Caki2 (cell line): Measurements from ENCODE around the gene ZCCHC8. TPM values are rescaled to one million over a fixed set of nuclear protein-coding genes. Genes with fewer than 3 reads are reported as not detected.
A peak's percentile ranks its signal among the peaks of the same experiment; 100 is the strongest.
"Not testable (repeated sequence)": the region's sequence is repeated elsewhere in the genome, so short reads cannot be mapped to it uniquely, and the experiment has no call there.

ENCODE experiments used
- DNase-seq: peaks from one replicate; pipeline ENCODE4 v3.0.0-alpha.2; 2015; ENCODE audit warnings: low read depth
- in situ Hi-C: cut with HindIII; loops from 2 replicates; pipeline ENCODE4 v1.10.0; 2016; ENCODE audit warnings: low sequenced_read_pairs, low pct_unique_long_range_greater_than_20kb, mixed read lengths
- total RNA-seq: library from RNA; depleted of rRNA; stranded (reverse); fragments of >200 nt; shearing (Covaris generic); gene quantifications from 2 replicates; pipeline ENCODE4 v1.2.3, GENCODE V29; 2014; ENCODE audit warnings: low replicate concordance

Gene ZCCHC8
- total RNA-seq, 1 experiment from 2014 or later = 12.9 TPM

DNA sequence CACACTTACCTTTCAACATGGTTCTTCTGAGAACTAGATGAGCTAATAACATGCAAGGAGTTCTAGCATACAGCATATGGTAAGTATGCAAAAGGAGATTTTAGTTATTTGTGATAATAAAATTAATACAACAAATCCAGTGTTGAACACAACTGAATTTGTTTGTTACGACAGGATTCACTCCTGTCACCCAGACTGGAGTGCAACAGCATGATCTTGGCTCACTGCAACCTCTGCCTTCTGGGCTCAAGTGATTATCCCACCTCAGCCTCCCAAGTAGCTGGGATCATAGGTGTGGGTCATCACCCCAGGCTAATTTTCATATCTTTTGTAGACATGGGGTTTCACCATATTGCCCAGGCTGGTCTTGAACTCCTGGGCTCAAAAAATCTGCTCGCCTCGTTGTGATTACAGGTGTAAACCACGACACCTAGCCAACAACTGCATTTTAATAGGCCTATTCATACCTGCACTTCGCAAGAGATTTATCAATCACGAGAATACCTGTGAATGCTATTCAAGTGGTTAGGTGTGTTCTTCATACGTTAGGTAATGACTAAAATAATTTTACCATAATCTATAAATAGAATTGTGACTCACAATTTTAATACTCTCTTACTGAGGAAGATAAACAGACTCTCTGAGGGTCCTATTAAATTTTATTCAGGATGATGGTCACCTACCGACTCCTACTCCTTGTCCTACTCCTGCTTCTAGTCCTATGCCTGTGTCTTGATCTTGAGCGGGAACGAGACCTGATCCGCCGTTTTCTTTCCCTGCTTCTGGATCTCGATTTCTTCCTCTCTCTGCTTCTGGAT is 16.0 kb upstream of the ZCCHC8 start:
- in situ Hi-C loops = no loop called here
- DNase-seq = no peak

GRCh38 chr12:122515275-122515674 is 14.5 kb upstream of the ZCCHC8 start:
- no peak for DNase-seq
- in situ Hi-C loops = no loop called here

GRCh38 chr12:122513660-122514059 is 12.9 kb upstream of the ZCCHC8 start:
- DNase-seq = no peak
- in situ Hi-C loops = no loop called here

DNA sequence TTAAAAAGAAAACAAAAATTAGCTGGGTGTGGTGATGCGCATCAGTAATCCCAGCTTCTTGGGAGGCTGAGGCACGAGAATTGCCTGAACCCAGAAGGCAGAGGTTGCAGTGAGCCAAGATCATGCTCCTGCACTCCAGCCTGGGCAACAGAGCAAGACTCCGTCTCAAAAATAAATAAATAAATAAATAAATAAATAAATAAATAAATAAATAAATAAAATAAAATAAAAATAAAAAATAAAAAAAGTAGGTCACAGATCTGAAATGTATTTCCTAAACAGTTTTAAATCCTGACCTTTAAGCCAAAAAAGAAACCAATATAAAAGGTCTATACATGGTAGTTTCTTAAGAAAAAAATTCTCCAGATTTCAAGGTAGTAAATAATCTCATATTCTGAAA is 12.3 kb upstream of the ZCCHC8 start:
- in situ Hi-C loops, DNase-seq: not testable (repeated sequence)

GRCh38 chr12:122508163-122508562 is 7.4 kb upstream of the ZCCHC8 start:
- no peak for DNase-seq
- in situ Hi-C loops = no loop called here

GRCh38 chr12:122506393-122506938 is 5.7 kb upstream of the ZCCHC8 start:
- in situ Hi-C loops = no loop called here
- no peak for DNase-seq

DNA sequence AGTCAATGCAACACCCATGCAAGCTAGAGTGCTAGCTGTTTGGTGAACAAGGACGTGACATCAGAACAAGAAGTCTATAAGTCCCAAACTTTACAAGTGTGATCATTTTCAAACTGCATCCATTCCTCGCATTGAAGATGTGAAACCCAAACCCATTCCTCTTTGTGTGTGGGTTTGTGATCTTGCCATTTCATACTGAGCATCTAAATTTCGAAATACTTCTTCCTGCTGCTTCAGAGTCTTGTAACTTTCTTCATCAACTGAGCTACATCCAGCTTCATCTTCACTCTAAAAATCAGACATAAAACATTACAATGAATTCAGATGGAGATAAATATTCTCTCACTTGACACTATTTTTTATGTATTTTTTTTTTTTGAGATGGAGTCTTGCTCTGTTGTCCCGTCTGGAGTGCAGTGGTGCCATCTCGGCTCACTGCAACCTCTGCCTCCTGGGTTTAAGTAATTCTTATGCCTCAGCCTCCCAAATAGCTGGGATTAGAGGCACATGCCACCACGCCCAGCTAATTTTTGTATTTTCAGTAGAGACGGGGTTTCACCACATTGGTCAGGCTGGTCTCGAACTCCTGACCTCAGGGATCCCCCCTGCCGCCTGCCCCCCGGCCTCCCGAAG is 4.8 kb upstream of the ZCCHC8 start:
- no peak for DNase-seq
- in situ Hi-C loops = no loop called here

DNA sequence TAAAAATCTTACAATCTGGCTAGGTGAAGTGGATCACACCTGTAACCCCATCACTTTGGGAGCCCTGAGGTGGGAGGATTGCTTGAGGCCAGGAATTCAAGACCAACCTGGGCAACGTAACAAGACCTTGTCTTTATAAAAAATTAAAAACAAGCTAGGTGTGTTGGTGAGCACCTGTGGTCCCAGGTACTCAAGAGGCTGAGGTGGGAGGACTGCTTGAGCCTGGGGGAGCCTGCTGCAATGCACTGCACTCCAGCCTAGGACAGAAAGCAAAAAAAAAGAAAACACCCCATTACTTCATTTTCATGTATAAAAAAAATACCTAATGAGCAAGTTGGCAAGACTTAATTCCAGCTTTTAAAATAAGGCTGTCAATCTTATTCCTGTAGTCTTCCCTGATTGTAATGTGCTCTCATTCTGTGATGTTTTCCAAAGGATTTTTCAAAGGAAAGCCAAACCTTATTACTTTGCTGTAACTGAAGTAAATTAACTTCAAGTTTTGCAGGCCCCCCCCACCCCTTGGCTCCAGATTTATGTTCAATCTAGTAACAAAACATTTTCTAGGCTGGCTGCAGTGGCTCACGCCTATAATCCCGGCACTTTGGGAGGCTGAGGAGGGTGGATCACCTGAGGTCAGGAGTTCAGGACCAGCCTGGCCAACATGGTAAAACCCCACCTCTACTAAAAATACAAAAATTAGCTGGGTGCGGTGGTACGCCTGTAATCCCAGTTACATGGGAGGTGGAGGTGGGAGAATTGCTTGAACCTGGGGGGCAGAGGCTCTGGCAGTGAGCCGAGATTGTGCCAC is 3.3 kb upstream of the ZCCHC8 start:
- no peak for DNase-seq
- in situ Hi-C loops = no loop called here

DNA sequence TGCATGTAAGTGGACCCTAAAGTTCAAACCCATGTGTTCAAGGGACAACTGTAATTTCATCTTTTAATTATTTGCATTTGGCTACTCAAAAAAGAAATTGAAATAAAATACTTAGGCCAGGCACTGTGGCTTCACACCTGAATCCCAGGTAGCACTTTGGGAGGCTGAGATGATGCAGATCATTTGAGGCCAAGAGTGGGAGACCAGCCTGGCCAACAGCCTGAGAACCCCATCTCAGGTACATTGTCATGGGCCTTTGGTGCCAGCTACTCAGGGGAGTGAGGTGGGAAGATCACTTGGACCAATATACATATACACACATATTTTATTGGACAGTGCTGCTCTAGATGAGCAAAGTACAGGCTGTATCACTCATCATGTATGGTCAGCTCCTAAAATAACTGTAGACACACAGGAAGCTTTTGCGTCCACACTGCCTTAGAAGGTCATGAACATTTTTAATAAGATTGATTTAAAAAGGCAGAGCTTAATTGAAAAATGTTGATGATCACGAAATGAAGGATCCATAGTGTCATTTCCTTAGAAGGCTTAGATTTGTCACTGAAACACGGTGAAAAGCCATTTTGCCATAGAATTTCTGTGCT is 2.5 kb upstream of the ZCCHC8 start:
- DNase-seq = no peak
- in situ Hi-C loops = no loop called here

DNA sequence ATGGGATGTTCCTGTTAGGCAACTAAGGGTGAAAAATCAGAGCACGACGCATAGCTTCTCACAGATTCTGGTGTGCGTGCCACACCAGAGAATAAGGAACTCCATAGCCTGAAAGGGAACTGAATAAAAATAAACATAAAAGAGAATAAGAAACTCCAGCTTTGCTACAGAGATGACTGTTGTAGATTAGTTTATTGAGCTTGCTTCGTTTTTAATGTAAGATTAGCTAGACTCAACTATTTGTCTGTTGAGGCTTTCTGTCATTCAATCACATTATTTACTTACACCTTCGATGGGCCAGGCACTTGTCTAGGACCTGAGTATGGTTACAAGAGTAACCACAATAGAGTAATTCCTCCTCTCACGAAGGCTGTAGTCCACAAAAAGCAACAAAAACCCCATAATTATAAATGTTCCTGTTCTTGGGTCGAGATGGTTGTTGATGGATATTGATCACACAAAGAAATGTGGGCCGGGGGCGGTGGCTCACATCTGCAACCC is 807 bp upstream of the ZCCHC8 start:
- no peak for DNase-seq
- in situ Hi-C loops = no loop called here

DNA sequence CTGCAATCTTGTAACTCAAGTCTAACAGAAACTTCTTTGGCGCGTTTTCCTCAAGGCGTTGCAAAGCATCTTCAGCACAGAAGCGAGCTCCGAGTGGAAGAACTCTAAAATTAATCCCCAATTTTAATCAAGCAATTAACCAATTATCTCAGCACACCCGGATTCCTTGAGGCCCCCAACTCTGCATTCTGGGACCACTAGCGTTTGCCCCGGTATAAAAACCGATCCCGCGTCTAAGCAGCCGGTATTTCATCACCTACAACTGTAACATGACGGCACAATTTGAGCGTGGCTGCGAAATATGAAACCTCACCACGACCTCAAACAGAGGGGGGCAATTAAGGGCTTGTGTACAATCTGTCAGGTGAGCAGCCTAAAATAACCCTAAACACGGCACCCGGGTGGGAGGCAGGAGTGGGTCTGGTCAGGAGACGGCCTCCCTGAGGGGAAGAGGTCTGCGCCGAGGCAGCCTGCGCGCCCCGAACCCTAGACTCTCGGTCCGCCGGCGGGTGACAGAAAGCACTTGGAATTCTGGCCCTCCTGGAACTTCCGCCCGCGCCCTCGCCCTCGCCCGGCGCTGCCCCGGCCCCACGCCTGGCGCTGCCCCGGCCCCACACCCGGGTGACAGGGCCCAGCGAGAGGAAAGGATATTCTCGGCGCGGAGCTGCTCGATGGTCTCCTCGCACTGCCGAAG is 594 bp downstream of the ZCCHC8 start:
- in situ Hi-C loops = no loop called here
- peak; percentile 71 for DNase-seq

DNA sequence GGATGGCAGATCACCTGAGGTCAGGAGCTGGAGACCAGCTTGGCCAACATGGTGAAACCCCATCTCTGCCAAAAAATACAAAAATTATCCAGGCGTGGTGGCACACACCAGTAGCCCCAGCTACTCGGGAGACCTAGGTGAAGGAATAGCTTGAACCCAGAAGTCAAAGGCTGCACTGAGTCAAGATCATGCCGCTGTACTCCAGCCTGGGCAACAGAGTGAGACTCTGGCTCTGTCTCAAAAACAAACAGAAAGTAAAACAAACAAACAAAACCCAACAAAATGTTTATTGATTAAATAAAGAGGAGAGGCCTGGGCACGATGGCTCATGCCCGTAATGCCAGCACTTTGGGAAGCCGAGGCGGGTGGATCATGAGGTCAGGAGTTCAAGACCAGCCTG is 5.5 kb downstream of the ZCCHC8 start:
- in situ Hi-C loops = no loop called here
- DNase-seq = peak; percentile 44

- DNase-seq, in situ Hi-C loops: not testable (repeated sequence)
Observed at GRCh38 chr12:122493222-122493621, 7.5 kb downstream of the ZCCHC8 start.

DNA sequence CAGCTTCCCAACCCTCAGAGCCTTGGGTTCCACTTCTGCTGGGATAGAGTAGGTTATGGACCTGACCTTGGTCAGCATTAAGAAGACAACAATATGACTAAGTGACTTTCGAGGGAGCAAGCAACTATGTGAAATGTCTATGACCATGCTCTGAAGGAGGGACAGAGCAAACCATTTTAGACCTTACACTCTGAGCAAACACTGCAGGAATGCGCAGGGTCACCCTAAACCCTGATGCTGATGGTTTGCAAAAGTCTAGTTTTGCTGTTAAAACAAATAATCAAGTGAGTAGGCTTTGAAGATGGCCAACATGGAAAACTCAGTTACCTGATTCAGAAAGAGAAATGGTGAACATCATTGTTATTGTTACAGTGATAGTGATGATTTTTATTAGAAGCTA is 8.7 kb downstream of the ZCCHC8 start:
- no peak for DNase-seq
- in situ Hi-C loops = no loop called here

DNA sequence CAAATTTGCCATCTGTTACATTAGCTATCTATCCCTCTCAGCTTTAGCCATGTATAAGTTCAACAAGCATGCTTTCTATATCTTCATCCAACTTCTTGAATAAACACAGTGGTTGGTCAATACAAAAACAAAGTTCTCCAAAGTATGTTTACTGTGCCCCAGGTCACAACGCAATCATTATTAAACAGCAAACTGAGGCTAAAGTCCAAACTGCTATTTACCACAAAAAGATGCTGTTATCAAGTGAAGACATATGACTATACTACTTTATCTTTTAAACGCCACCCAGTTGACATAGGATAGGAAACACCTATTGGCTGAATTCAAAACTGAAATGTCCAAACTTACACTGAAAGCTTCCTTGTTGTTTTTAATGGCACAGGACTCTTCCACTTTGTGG is 11.7 kb downstream of the ZCCHC8 start:
- DNase-seq = no peak
- in situ Hi-C loops = no loop called here

DNA sequence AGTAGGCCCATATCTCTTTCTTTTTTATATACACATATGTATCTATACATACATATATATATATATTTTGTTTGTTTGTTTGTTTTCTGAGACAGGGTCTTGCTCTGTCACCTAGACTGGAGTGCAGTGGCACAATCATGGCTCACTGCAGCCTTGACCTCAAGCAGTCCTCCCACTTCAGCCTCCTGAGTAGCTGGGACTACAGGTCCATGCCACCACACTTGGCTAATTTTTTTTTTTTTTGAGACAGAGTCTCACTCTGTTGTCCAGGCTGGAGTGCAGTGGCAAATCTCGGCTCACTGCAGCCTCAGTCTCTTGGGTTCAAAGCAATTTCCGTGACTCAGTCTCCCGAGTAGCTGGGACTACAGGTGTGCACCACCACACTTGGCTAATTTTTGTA is 12.9 kb downstream of the ZCCHC8 start:
- DNase-seq, in situ Hi-C loops: not testable (repeated sequence)

DNA sequence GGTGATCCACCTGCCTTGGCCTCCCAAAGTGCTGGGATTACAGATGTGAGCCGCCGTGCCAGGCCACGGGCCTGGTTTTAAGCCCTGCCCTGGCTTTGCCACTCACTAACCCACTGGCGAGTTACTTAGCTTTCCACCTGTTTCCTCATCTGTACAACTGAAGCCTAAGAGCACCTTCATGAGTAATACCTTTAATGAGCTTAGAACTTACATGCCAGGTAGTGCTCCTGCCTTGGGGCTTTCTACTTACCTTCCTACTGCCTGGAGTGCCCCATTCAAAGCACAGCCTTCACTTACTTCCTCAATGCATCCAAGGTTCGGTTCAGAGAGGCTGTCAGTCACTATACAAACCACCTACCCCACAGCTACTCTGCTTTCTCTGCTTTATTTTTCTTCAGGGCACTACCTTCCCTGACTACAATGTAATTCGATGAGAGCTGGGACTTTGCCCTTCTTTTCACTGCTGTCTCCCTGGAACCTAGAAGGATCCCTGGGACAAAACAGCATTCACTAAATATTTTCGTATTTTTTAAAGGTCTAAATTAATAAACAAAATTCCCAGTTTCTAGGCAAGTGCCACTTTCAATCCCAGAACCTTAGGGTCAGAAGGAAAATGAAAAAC is 13.8 kb downstream of the ZCCHC8 start:
- in situ Hi-C loops = no loop called here
- DNase-seq = no peak
